ENCODE measurements around the gene NELFE.

- TF ChIP-seq CTCF (IDR thresholded peaks at IDR 0.05) (no peak), POLR2A (IDR thresholded peaks at IDR 0.05) (no peak)
These were observed 14.1 kb upstream of the NELFE start for GRCh38 chr6:31972709-31973350.

Data from vagina (tissue), 2 donors.